Neural progenitor cell (in vitro differentiated cells): ENCODE results near the gene NDFIP1. TPM values are rescaled to one million over a fixed set of nuclear protein-coding genes. Genes with fewer than 3 reads are reported as not detected.
"Not testable (repeated sequence)": the region's sequence is repeated elsewhere in the genome, so short reads cannot be mapped to it uniquely, and the experiment has no call there.

Source experiments
- DNase-seq: peaks from one replicate; pipeline ENCODE4 v3.0.0-alpha.2; 2016; ENCODE audit warnings: low spot score
- H2AFZ ChIP-seq: fragments of 200-600 bp; sonication (generic); replicated peaks from 2 replicates; pipeline ENCODE4 v1.6.1; 2016; ENCODE audit warnings: antibody characterized with exemption
- H3F3A ChIP-seq: fragments of 200-600 bp; sonication (generic); 2 replicates; pipeline ENCODE4 v1.6.1; 2016; ENCODE audit warnings: antibody characterized with exemption, low read depth
- H3K27ac ChIP-seq: fragments of 200-600 bp; sonication (generic); 2 replicates; pipeline ENCODE4 v1.5.1; 2016; ENCODE audit warnings: mild to moderate bottlenecking
- H3K27me3 ChIP-seq: fragments of 200-600 bp; sonication (generic); 2 replicates; pipeline ENCODE4 v1.6.1; 2016; ENCODE audit warnings: mild to moderate bottlenecking, moderate library complexity
- H3K36me3 ChIP-seq: fragments of 200-600 bp; sonication (generic); 2 replicates; pipeline ENCODE4 v1.5.1; 2016
- H3K4me1 ChIP-seq: fragments of 200-600 bp; sonication (generic); 2 replicates; pipeline ENCODE4 v1.6.1; 2016; ENCODE audit warnings: mixed run types
- H3K4me2 ChIP-seq: fragments of 200-600 bp; sonication (generic); 2 replicates; pipeline ENCODE4 v1.6.1; 2016
- H3K4me3 ChIP-seq: fragments of 200-600 bp; sonication (generic); 2 replicates; pipeline ENCODE4 v1.5.1; 2016
- H3K79me2 ChIP-seq: fragments of 200-600 bp; sonication (generic); 2 replicates; pipeline ENCODE4 v1.6.1; 2016; ENCODE audit warnings: low read depth
- H3K9ac ChIP-seq: fragments of 200-600 bp; sonication (generic); 2 replicates; pipeline ENCODE4 v1.6.1; 2016
- H3K9me3 ChIP-seq: fragments of 200-600 bp; sonication (generic); 2 replicates; pipeline ENCODE4 v1.5.1; 2016; ENCODE audit warnings: low read depth
- H4K20me1 ChIP-seq: fragments of 200-600 bp; sonication (generic); 2 replicates; pipeline ENCODE4 v1.6.1; 2016; ENCODE audit warnings: low read depth
- H3K27ac Mint-ChIP-seq: 3 replicates; pipeline ENCODE4 v1.8.0; 2021; ENCODE audit warnings: mixed read lengths
- H3K27me3 Mint-ChIP-seq: 2 replicates; pipeline ENCODE4 v1.8.0; 2022; ENCODE audit warnings: low read depth, mild to moderate bottlenecking, inconsistent platforms, moderate library complexity, mixed read lengths; ENCODE audit not compliant: insufficient read depth
- H3K36me3 Mint-ChIP-seq: 3 replicates; pipeline ENCODE4 v1.8.0; 2021; ENCODE audit warnings: mixed read lengths
- H3K4me1 Mint-ChIP-seq: 3 replicates; pipeline ENCODE4 v1.8.0; 2021; ENCODE audit warnings: mixed read lengths
- H3K4me3 Mint-ChIP-seq: 3 replicates; pipeline ENCODE4 v1.8.0; 2021; ENCODE audit warnings: mild to moderate bottlenecking, moderate library complexity, mixed read lengths
- H3K9me3 Mint-ChIP-seq: 3 replicates; pipeline ENCODE4 v1.8.0; 2020; ENCODE audit warnings: mixed read lengths
- CTCF ChIP-seq: fragments of 200-600 bp; sonication (generic); IDR thresholded peaks from 2 replicates; pipeline ENCODE4 v1.5.1; 2017; ENCODE audit warnings: antibody characterized with exemption, mild to moderate bottlenecking
- EZH2 ChIP-seq: fragments of 200-600 bp; sonication (generic); IDR thresholded peaks from 2 replicates; pipeline ENCODE4 v1.6.1; 2017; ENCODE audit warnings: antibody characterized with exemption, mild to moderate bottlenecking, moderate library complexity
- EZH2phosphoT487 ChIP-seq: fragments of 200-600 bp; sonication (generic); IDR thresholded peaks from 2 replicates; pipeline ENCODE4 v1.6.1; 2017; ENCODE audit warnings: antibody characterized with exemption
- total RNA-seq: library from RNA; depleted of rRNA; stranded (reverse); fragments of >200 nt; gene quantifications from 2 replicates; pipeline ENCODE4 v1.2.3, GENCODE V29; 2015; ENCODE audit warnings: low replicate concordance

NDFIP1 gene
- total RNA-seq, 1 donor from 2014 or later: 39.4 TPM

GRCh38 chr5:142186857-142187594 is 78.4 kb downstream of the NDFIP1 start:
- Mint-ChIP-seq H3K9me3 (no peaks in the 10 kb centered on the region), H3K4me1 (peaks cover 37% of the 10 kb centered on the region), H3K27ac (peak overlapping the region; percentile 78), H3K4me3 (no peak overlapping the region), H3K36me3 (no peaks in the 10 kb centered on the region), H3K27me3 (peaks cover 10% of the 10 kb centered on the region)
- H3K9me3 ChIP-seq: no peaks in the 10 kb centered on the region
- H3K4me3 ChIP-seq: no peak overlapping the region
- peaks cover under 1% of the 10 kb centered on the region for H3F3A ChIP-seq
- H3K4me1 ChIP-seq: peaks cover 11% of the 10 kb centered on the region
- H3K79me2 ChIP-seq: no peaks in the 10 kb centered on the region
- no peaks in the 10 kb centered on the region for H4K20me1 ChIP-seq
- DNase-seq: no peak
- H3K27ac ChIP-seq: no peak overlapping the region
- H3K9ac ChIP-seq: no peak overlapping the region
- no peaks in the 10 kb centered on the region for H3K36me3 ChIP-seq
- peak overlapping the region; percentile 6 for H2AFZ ChIP-seq
- TF ChIP-seq CTCF: no peak
- TF ChIP-seq EZH2phosphoT487: no peak
- TF ChIP-seq EZH2: no peak
- H3K27me3 ChIP-seq: no peaks in the 10 kb centered on the region
- H3K4me2 ChIP-seq: no peak overlapping the region

- not testable (repeated sequence) for H3K4me3 ChIP-seq, H3K9me3 ChIP-seq, H3K27ac Mint-ChIP-seq, H3K4me2 ChIP-seq, H2AFZ ChIP-seq, H3F3A ChIP-seq, H3K27ac ChIP-seq, H4K20me1 ChIP-seq, H3K36me3 ChIP-seq, H3K9ac ChIP-seq, H3K9me3 Mint-ChIP-seq, DNase-seq, H3K36me3 Mint-ChIP-seq, H3K27me3 ChIP-seq, H3K4me3 Mint-ChIP-seq, H3K27me3 Mint-ChIP-seq, H3K79me2 ChIP-seq
- peaks cover 42% of the 10 kb centered on the region for H3K4me1 Mint-ChIP-seq
- peaks cover 18% of the 10 kb centered on the region for H3K4me1 ChIP-seq
Observed at GRCh38 chr5:142188691-142189090, 80.1 kb downstream of the NDFIP1 start.

GRCh38 chr5:142189813-142190212 is 81.2 kb downstream of the NDFIP1 start:
- H3K9me3 Mint-ChIP-seq: no peaks in the 10 kb centered on the region
- Histone ChIP-seq H3K4me2 (no peak overlapping the region), H3K36me3 (no peaks in the 10 kb centered on the region), H3K27ac (no peak overlapping the region), H3K4me3 (no peak overlapping the region), H3K9ac (no peak overlapping the region), H3F3A (no peaks in the 10 kb centered on the region), H3K27me3 (no peaks in the 10 kb centered on the region), H3K9me3 (no peaks in the 10 kb centered on the region), H3K4me1 (peaks cover 18% of the 10 kb centered on the region), H3K79me2 (no peaks in the 10 kb centered on the region), H2AFZ (no peak overlapping the region), H4K20me1 (no peaks in the 10 kb centered on the region)
- H3K27me3 Mint-ChIP-seq: peaks cover 4% of the 10 kb centered on the region
- no peak for DNase-seq
- TF ChIP-seq EZH2 (no peak), EZH2phosphoT487 (no peak), CTCF (no peak)
- no peak overlapping the region for H3K4me3 Mint-ChIP-seq
- H3K27ac Mint-ChIP-seq: peak overlapping the region; percentile 50
- H3K36me3 Mint-ChIP-seq: no peaks in the 10 kb centered on the region
- peaks cover 41% of the 10 kb centered on the region for H3K4me1 Mint-ChIP-seq

GRCh38 chr5:142191776-142192175 is 83.2 kb downstream of the NDFIP1 start:
- H3K27ac Mint-ChIP-seq: no peak overlapping the region
- no peak for TF ChIP-seq CTCF
- TF ChIP-seq EZH2phosphoT487: no peak
- TF ChIP-seq EZH2: no peak
- peak overlapping the region; percentile 92 for H2AFZ ChIP-seq
- H3K27me3 Mint-ChIP-seq: peaks cover 4% of the 10 kb centered on the region
- no peaks in the 10 kb centered on the region for H3K36me3 ChIP-seq
- no peaks in the 10 kb centered on the region for H3K36me3 Mint-ChIP-seq
- no peaks in the 10 kb centered on the region for H3K9me3 ChIP-seq
- no peaks in the 10 kb centered on the region for H3K9me3 Mint-ChIP-seq
- H3K79me2 ChIP-seq: no peaks in the 10 kb centered on the region
- no peaks in the 10 kb centered on the region for H3K27me3 ChIP-seq
- H3K27ac ChIP-seq: no peak overlapping the region
- peaks cover 27% of the 10 kb centered on the region for H3K4me1 Mint-ChIP-seq
- H4K20me1 ChIP-seq: no peaks in the 10 kb centered on the region
- H3K4me3 Mint-ChIP-seq: no peak overlapping the region
- H3K4me2 ChIP-seq: no peak overlapping the region
- H3K4me3 ChIP-seq: no peak overlapping the region
- H3K4me1 ChIP-seq: peaks cover 10% of the 10 kb centered on the region
- no peak overlapping the region for H3K9ac ChIP-seq
- no peaks in the 10 kb centered on the region for H3F3A ChIP-seq
- no peak for DNase-seq
